GM18868 (cell line): Measurements from ENCODE around the gene ANGPTL5.
A peak's percentile ranks its signal among the peaks of the same experiment; 100 is the strongest.
"Not testable (repeated sequence)": the region's sequence is repeated elsewhere in the genome, so short reads cannot be mapped to it uniquely, and the experiment has no call there.

Experiments used
- ATAC-seq: cut with Tn5 transposase; IDR thresholded peaks from one replicate; pipeline ENCODE4 v1.9.1; 2021; ENCODE audit warnings: mild to moderate bottlenecking, moderate library complexity; ENCODE audit not compliant: unreplicated experiment

ANGPTL5 gene

DNA sequence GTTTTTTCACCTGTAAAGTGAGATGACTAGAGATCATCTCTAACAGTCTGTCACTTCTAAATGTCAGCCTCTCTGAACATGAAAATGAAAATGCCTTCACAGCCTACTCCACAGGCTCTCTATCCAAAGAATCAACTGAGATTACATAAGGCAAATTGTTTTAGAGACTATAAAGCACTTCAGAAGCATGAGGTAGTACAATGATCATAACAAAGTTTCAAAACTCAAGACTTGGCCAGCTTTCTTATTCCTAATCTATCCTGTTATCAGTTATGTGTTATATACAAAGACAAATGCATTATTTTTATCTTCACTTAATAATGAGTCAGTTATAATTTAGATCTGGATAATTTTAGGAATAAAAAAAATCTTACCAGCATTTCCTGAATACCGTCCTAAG lies 21.8 kb downstream of the ANGPTL5 start:
- no peak for ATAC-seq

DNA sequence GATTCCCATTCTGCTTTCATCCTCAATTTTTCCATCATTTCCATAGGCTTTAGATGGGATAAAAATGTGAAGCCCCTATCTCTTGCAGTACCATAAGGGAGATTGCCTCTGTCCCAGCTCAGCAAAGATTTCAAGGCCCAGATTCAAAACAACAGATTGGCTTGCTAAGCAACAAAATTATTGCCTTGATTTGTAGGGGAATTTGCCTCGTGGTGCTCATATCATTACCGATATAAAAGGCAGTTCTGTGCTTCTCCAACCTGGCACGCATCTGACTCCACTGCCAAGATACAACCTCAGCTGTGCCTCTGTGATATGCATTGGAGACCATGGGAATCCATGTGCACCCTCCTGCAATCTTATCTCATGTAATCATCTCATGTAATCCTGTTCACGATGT lies 26.6 kb downstream of the ANGPTL5 start:
- no peak for ATAC-seq

DNA sequence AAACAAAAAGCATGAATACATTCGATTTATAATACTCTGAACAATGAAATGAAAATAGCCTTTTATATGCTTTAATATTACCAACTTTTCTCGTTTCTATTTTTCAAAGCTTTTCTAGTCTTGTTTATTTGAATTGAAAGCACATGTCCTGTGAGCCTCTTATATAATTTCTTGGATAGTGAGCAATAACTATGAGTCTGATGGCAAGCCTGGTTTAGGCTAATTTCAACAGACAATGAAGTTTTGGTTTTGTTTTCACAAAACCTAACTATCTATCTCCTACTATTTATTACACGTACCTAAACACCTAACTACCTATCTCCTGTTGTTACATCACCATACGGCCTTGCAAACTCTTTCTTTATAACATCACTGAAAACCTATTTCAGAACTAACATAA lies 30.7 kb downstream of the ANGPTL5 start:
- no peak for ATAC-seq

DNA sequence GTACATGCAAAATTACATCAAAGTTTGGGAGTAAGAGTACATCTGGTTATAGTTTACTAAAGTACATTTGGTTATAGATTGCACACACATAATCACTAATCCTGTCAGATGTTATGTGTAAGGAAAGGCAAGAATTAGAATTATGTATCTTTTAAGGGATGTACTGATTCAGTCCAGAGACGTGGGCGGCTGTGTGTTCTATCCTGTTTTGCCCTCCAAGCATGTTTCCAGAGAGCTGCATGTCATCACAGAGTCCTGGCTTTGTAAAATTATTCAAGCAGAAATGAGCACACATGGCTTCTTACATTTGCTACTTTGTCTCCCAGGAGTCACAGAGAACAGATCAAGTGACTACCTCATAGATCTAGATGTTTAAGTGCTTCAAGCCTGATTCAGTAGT lies 34.7 kb downstream of the ANGPTL5 start:
- no peak for ATAC-seq

DNA sequence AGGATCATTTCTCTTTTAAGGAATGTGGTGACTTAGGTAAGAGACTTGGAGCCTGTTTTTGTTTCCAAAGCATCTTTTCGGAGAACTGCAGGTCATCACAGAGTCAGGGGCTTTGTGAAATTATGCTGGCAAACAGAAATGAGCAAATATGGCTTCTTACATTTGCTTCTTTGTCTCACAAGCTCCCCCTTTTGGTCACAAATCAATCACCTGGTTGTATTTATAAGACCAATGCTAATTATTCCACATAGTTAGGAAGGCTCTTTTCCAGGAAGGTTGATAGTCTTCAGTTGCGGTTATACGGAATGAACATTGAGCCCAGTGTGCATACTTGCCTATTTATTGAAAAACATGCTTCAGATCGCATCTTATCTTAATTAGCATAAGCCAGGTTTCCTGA lies 36.1 kb downstream of the ANGPTL5 start:
- no peak for ATAC-seq

DNA sequence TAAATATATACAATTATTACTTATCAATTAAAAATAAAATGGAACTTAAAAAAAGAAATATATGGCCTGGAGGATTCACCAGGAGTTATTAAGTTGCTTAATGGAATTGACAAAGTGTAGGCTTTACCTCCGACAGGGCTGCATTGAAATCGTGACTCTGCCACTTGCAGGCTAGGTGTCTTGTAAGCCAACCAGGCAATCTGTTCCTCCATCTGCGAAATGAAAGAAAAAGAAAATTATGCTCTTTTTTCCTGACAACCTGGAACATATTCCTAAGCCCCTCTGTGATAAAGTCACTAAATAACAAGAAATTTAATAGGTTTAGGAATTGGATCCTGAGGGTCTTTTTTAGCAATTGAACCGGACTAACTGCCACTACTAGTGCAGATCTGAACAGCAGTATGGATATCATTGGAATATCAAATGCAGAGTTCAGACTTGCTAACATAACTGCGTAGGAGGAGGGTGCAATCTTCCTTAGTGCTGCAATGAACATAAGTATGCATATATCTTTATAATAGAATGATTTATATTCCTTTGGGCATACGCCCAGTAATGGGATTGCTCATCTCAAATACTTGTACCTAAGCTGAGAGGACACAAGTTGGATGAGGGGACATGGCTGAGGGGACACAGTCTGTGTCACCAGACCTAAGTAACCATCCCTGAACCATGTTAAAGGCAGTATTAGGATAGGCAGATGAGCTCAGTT lies 44.0 kb downstream of the ANGPTL5 start:
- ATAC-seq, result no peak

DNA sequence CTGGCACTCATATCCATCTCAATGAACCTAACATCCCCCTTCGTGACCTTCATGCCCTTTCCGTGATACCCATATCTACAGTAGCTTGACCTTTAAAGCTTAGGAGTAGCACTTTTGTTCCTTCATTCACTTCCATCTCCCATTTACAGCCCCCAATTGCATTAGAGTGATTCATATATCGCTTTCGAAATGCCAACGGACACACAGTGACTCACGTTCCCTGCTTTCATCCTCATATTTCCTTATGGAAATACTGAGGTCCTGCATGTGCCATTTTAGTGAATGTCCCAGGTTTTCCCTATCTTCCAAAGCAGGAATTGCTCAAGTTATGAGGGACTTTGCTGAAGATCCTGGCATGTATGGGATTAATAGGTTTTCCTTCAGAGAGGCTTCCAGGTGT lies 45.8 kb downstream of the ANGPTL5 start:
- ATAC-seq, result no peak

DNA sequence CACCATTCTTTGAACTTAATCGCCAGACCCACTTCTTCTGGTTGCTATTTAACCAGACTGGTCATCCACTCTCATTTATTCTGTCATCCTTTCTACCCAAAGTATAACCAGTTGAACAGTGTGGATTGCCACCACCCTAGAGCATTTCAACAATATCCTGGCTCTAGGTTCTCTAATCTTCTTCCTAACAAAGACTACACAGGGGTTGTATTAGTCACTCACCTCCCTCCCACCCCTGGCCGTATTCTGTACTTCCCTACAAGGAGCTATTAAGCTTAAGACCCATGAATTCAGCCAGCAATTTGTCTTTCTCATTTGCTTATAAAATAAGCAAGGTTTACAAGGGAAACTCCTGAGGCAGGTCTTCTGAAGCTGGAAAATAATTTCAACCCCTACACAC lies 48.4 kb downstream of the ANGPTL5 start:
- no peak for ATAC-seq

DNA sequence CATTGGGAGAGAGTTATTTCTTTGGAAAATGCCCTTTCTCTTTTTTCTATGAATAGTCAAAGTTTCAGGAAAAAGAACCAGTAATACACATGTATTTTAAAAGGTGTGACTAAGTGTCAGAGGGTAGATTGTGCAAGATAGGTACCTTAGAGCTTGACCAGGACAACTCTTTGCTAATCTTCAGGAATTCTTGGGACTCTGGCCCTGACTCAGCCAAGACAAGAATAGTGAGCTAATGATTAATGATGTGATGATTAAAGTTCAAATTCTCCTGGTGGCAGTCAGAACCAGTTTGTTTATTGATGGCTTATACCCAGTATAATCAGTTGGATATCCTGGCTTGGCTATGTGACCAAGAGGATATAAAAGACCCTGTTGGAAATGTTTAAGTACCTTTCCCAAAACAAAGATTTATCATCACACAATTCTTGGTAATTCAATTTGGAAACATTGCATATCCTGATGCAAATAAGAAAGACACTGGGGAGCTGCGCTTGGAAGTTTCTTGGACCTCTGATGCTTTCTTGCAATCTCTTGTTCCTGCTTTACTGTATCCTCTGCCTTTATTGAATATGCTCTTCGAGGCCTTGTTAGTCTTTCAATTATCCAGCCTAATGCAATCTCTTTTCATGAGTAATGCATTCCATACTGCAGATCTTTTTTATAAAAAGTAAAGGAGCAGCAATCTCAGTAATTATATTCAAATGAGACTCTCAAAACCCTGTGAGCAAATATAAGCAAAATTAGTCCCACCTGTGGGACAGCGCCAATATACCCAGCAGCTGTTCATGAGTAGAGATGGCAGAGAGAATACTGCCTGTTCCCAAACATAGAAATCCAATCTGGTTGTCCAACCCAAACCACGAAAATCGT lies 49.5 kb downstream of the ANGPTL5 start:
- ATAC-seq, result no peak

DNA sequence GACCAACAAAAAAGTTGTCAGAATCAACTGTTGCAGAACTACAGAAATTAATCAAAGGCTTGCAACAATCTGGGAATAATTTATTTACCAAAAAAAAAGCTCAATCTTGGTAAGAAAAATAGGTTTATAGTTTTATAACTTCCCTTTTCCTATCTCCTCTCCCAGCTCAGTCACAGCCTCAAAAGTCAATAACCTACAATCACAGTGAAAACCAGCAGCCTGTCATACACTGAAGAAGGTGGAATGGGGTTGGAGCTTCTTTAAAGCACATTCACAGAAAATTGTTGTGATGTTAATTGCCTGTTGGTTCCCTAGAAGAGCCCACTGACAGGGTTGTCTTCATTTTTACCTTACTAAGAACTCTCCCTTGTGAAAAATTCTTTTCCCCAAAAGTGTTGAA lies 52.2 kb downstream of the ANGPTL5 start:
- ATAC-seq, result no peak

DNA sequence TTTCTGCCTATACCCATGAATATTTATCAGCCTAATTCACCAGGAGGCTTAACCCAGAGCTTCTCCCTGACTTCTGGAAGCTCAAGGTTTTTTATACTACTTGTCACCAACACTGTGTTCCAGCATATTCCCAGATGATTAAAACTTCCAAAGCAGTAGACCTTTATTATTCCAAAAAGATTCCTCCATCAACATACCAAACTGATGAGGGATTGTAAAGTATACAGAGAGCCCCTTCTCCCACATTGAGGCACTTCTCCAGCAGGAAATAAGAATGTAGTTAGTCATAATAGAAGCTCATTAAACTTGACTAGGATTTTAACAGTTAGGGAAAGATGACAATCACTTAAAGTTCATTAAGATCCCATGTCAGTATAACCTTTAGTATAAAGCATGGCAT lies 53.0 kb downstream of the ANGPTL5 start:
- no peak for ATAC-seq

DNA sequence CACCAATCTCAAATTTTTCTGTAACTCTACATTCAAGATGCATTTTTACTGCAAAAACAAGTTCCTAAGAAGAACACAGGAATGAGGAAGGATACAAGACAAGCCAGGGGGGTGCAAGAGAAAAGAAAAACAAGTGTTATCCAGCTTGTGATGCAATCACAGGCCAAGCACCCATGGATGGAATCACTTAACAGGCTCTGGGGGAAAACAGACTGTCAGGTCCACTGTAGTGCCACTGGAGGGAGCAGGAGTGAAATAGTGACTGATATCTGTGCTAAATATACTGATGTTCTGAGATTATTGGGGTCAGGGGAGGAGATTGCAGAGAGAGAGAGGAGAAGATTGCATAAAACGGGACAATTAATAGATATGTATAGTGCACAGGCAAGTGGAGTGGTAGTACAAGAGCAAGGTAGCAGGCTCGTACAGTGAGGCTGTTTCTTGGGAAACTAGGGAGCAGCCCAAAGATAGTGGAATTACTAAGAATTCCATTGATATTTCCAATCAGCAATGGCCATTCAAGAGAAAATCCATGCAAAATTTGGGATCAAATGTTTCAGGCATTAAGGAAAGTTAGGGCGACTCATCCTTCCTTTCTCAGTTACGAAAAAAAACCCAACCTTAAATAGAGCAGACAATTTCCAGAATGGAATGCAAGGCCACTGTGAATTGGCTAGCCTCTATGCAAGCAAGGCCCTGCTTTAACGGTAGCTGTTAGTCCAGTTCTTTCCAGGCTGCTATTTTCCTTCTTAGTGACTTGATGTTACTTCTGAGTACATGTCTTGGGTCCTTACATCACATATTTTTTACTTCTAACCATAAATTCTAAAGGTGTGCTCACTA lies 53.7 kb downstream of the ANGPTL5 start:
- no peak for ATAC-seq

DNA sequence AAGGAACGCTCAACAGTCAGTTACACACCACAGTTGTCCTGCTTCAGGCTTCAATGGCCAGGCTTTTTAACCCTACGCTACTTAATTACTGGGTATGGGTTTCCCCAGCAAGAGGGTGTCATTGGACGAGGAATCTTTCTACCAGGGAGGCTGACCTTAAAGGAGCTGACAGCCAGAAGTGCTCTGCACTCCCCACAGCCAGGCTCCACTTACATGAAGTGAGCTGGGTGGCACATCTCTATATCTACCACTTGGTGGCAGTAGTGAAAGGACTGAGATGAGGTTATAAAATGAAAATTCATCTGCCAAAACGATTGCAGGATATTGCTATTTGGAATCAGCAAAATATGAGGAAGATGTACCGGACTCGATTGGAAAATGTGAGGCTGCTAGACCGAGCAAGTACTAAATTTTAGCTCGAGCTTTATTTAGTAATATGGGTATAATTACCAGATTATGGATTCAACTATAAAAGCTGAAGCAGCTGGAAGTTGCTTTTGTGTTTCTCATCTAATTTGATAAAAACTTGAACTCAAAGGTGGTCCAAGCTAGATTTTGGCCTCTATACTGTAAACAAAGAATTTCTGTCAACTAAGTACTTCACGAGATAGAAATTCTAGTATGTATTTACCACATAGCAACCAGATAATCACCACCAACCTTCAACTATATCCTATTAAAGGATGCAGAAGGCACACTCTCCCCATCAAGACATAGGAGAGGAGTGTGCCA lies 55.5 kb downstream of the ANGPTL5 start:
- ATAC-seq, result peak; percentile 98

DNA sequence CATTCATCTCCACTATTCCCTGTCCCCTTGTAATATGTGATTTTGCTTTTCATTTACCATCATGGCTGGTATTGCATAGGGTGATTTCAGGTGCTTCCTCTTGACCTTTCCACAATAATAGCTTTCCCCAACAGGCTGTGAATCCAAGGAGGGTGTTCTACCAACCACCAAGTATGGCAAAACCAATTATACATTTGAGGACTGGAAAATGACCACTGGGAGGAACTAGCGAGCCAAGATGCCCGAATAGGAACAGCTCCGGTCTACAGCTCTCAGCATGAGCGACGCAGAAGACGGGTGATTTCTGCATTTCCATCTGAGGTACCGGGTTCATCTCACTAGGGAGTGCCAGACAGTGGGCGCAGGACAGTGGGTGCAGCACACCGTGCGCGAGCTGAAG lies 64.1 kb downstream of the ANGPTL5 start:
- ATAC-seq, result not testable (repeated sequence)

DNA sequence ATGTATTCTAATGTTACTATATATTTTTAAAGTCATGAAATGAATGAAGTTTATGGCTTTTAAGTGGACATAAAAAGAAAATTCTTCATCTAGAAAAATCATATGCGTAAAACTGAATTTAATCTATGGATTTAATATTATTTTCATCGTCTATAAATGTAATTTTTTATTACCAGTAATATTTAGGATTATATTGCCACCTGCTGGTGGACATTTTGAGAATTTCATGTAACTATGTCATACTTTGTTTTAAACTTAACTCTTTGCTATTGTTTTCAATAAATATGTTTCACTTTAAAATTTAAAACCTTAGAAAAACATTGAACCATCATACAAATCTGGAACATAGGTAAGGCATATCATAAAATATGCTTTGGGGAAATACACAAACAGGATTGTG lies 68.1 kb downstream of the ANGPTL5 start:
- ATAC-seq, result no peak

DNA sequence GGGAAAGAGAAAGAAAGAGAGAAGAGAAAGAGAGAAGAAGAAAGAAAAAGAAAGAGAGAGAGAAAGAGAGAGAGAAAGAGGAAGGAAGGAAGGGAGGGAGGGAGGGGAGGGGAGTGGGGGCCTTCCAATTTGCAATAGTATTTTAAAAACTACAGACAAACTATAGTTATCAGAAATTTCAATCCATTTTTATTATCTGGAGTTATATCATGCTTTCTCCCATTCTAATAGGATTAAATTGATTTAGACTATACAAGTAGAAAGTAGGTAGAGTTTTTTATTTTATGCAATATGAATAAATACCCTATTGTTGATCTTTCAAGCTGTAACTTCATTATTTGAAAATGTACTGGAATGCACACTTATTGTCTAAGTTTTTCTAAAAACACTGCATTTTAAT lies 71.7 kb downstream of the ANGPTL5 start:
- ATAC-seq, result no peak

DNA sequence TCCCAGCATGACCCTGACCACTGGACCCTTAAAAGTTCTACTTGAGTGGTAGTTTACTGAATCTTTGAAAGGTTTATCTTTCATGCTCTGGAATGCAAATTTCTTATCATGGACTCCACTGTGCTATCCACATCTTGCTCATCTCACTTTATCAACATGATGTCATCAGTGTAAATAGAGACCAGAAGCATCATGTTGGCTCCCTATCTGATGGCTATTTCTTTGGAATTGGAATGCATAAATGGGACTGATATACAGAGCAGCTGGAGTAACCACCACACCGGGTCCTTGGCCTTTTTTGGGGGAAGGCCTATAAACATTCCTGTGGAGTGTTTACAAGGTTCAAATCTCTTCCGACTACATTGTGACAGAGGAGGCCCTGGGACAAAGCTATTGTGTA lies 75.6 kb downstream of the ANGPTL5 start:
- ATAC-seq, result no peak
